GM12878 (cell line): Measurements from ENCODE around the gene TBXAS1. TPM values are rescaled to one million over a fixed set of nuclear protein-coding genes. Genes with fewer than 3 reads are reported as not detected.

Experiments
- ATAC-seq: fragments of 200-7000 bp; cut with Tn5 transposase; 3 replicates; pipeline ENCODE4 v1.9.1; 2020; ENCODE audit warnings: mild to moderate bottlenecking, moderate library complexity
- BruUV-seq: library from RNA; stranded (reverse); fragments of 400-500 nt; replicated peaks from 2 replicates; lab custom pipeline; 2021; lab: Mats Ljungman, UMichigan
- CTCF ChIA-PET: fragments of 300-600 bp; sonication (Branson Sonifier 250); formaldehyde crosslinking; extraction: SDS; loops from one replicate; lab custom pipeline; 2021; ENCODE audit warnings: inconsistent platforms; lab: Yijun Ruan, JAX
- POLR2A ChIA-PET: fragments of 350-600 bp; formaldehyde crosslinking; extraction: SDS; loops from one replicate; lab custom pipeline; 2021; ENCODE audit warnings: inconsistent platforms; lab: Charles Lee
- RAD21 ChIA-PET: fragments of 300-600 bp; sonication (Branson Sonifier 250); formaldehyde crosslinking; loops from one replicate; lab custom pipeline; 2023; ENCODE audit warnings: antibody characterized with exemption; ENCODE audit not compliant: unreplicated experiment; lab: Charles Lee
- SMC1A ChIA-PET: fragments of 300-600 bp; sonication (Branson Sonifier 250); formaldehyde crosslinking; loops from one replicate; lab custom pipeline; 2023; ENCODE audit not compliant: unreplicated experiment, uncharacterized antibody; lab: Charles Lee
- DNase-seq: peaks from one replicate; pipeline ENCODE4 v3.0.0-alpha.2; 2011; ENCODE audit warnings: low read depth, low spot score
- FAIRE-seq: peaks from 3 replicates; lab custom pipeline; 2011; peaks lifted over from hg19 to GRCh38; lab: Jason Lieb, UNC
- H2AFZ ChIP-seq: 2 replicates; pipeline ENCODE4 v1.6.0; 2011; ENCODE audit warnings: low read depth, low read length, control low read depth; ENCODE audit not compliant: control insufficient read depth
- H3K27ac ChIP-seq: 2 replicates; pipeline ENCODE4 v1.5.1; 2011; ENCODE audit warnings: control low read depth; ENCODE audit not compliant: control insufficient read depth, insufficient read depth
- H3K27me3 ChIP-seq, 2 experiments: replicated peaks in 1 of 2; 2 replicates each; pipeline versions ENCODE4 v1.6.0 to v1.6.1; 2011; ENCODE audit warnings: low read length in 1 of 2; ENCODE audit not compliant: control insufficient read depth in 2 of 2, insufficient read depth in 2 of 2
- H3K36me3 ChIP-seq, 2 experiments: 2 replicates each; pipeline ENCODE4 v1.5.1; 2011; ENCODE audit warnings: low read length in 1 of 2; ENCODE audit not compliant: control insufficient read depth in 2 of 2, insufficient read depth in 2 of 2
- H3K4me1 ChIP-seq: 2 replicates; pipeline ENCODE4 v1.6.1; 2011; ENCODE audit warnings: mild to moderate bottlenecking, low read length, moderate library complexity, mixed read lengths; ENCODE audit not compliant: control insufficient read depth, insufficient read depth
- H3K4me2 ChIP-seq: 2 replicates; pipeline ENCODE4 v1.6.0; 2011; ENCODE audit warnings: control low read depth; ENCODE audit not compliant: control insufficient read depth, insufficient read depth
- H3K4me3 ChIP-seq: fragments of 200-600 bp; sonication (generic); 2 replicates; pipeline ENCODE4 v1.5.1; 2016
- H3K79me2 ChIP-seq: 2 replicates; pipeline ENCODE4 v1.6.0; 2011; ENCODE audit warnings: low read length; ENCODE audit not compliant: control insufficient read depth, insufficient read depth
- H3K9ac ChIP-seq: 2 replicates; pipeline ENCODE4 v1.8.0; 2011; ENCODE audit warnings: low read length, control low read depth, mixed read lengths; ENCODE audit not compliant: control insufficient read depth, insufficient read depth
- H3K9me3 ChIP-seq: replicated peaks from 3 replicates; pipeline ENCODE4 v1.5.1; 2011; ENCODE audit warnings: mild to moderate bottlenecking, low read length; ENCODE audit not compliant: control insufficient read depth, insufficient read depth
- H4K20me1 ChIP-seq: 2 replicates; pipeline ENCODE4 v1.6.0; 2011; ENCODE audit not compliant: control insufficient read depth, insufficient read depth
- CTCF ChIP-seq, 3 experiments: IDR thresholded peaks in 2 of 3; conservative IDR thresholded peaks in 1 of 3; 2 replicates each; pipeline ENCODE4 v1.5.1; 2011; ENCODE audit warnings: low read depth in 3 of 3, low read length in 3 of 3, mild to moderate bottlenecking in 3 of 3, control low read depth in 2 of 3, moderate library complexity in 2 of 3, inconsistent platforms in 1 of 3, mixed read lengths in 1 of 3; ENCODE audit not compliant: control insufficient read depth in 2 of 3, insufficient read depth in 1 of 3; ENCODE audit errors: extremely low read depth in 1 of 3
- EGR1 ChIP-seq, 2 experiments: IDR thresholded peaks; 1 replicate in 1 of 2; 2 replicates in 1 of 2; pipeline ENCODE4 v1.6.1; 2011 to 2012; ENCODE audit warnings: low read depth in 2 of 2, low read length in 2 of 2, borderline replicate concordance in 1 of 2, mild to moderate bottlenecking in 1 of 2, moderate library complexity in 1 of 2
- IKZF1 ChIP-seq: fragments of 450-650 bp; conservative IDR thresholded peaks from 2 replicates; pipeline ENCODE4 v1.6.1; 2017; ENCODE audit warnings: antibody characterized with exemption, mild to moderate bottlenecking
- KAT2A ChIP-seq: conservative IDR thresholded peaks from 2 replicates; pipeline ENCODE4 v1.6.1; 2011; ENCODE audit warnings: low read depth, low read length; ENCODE audit not compliant: control insufficient read depth
- KLF5 ChIP-seq: fragments of 450-650 bp; IDR thresholded peaks from 2 replicates; pipeline ENCODE4 v1.6.1; 2014; ENCODE audit warnings: mild to moderate bottlenecking; ENCODE audit not compliant: partially characterized antibody
- LARP7 ChIP-seq: fragments of 450-650 bp; IDR thresholded peaks from 2 replicates; pipeline ENCODE4 v1.6.1; 2017; ENCODE audit warnings: mild to moderate bottlenecking
- MEF2B ChIP-seq: fragments of 450-650 bp; IDR thresholded peaks from 2 replicates; pipeline ENCODE4 v1.6.1; 2018; ENCODE audit warnings: mild to moderate bottlenecking, moderate library complexity; ENCODE audit not compliant: partially characterized antibody, poor library complexity, severe bottlenecking
- MTA3 ChIP-seq: IDR thresholded peaks from 2 replicates; pipeline ENCODE4 v1.6.1; 2012; ENCODE audit warnings: low read length, inconsistent platforms, borderline replicate concordance
- NFYA ChIP-seq: IDR thresholded peaks from 2 replicates; pipeline ENCODE4 v1.6.1; 2011; ENCODE audit warnings: low read depth, mild to moderate bottlenecking, low read length, improper control_type of control experiment, borderline replicate concordance
- RAD51 ChIP-seq: fragments of 450-650 bp; IDR thresholded peaks from 2 replicates; pipeline ENCODE4 v1.6.1; 2016; ENCODE audit warnings: moderate library complexity, mild to moderate bottlenecking, inconsistent platforms
- USF2 ChIP-seq: IDR thresholded peaks from 2 replicates; pipeline ENCODE4 v1.6.1; 2011; ENCODE audit warnings: low read depth, low read length, improper control_type of control experiment, borderline replicate concordance
- WGBS: methylation state at CpG from one replicate; pipeline ENCODE4 v1.1.6; 2016; ENCODE audit warnings: low lambda C conversion rate; ENCODE audit not compliant: insufficient replicate concordance, insufficient coverage; ENCODE audit errors: missing lambda C conversion rate; 5-methylcytosine and 5-hydroxymethylcytosine counted together
- in situ Hi-C: fragments of 300-500 bp; cut with MboI; formaldehyde crosslinking; loops from 9 replicates; pipeline ENCODE4 v1.14.3; 2018; ENCODE audit warnings: mixed read lengths
- intact Hi-C: fragments of 100-400 bp; cut with micrococcal nuclease; formaldehyde crosslinking; loops from one replicate; pipeline ENCODE4 v1.14.2; 2022; ENCODE audit not compliant: unreplicated experiment
- polyA plus RNA-seq, 11 experiments: library from polyadenylated mRNA; depleted of rRNA in 4 of 11; unstranded in 6 of 11; stranded (reverse) in 5 of 11; fragments of >200 nt; fragmentation: Nextera tagmentation in 4 of 11; fragmentation: Illumina TruSeq in 1 of 11; extraction: Ambion mirVana in 4 of 11; extraction: Trizol in 1 of 11; gene quantifications; 1 replicate in 1 of 11; 2 replicates in 10 of 11; pipeline versions ENCODE4 v1.2.1 to v1.2.3, GENCODE V29; 2011 to 2016; ENCODE audit warnings: inconsistent platforms in 2 of 11, missing spikeins in 2 of 11, low read depth in 1 of 11
- total RNA-seq, 4 experiments: library from RNA; depleted of rRNA in 3 of 4; stranded (reverse); fragments of >200 nt in 3 of 4; fragmentation: Illumina TruSeq in 1 of 4; extraction: Trizol in 1 of 4; gene quantifications; 2 replicates each; pipeline versions ENCODE4 v1.2.1 to v1.2.3, GENCODE V29; 2013 to 2021
- TF ChIP-seq, protein P1 (sequence below): fragments of 450-650 bp; IDR thresholded peaks from 2 replicates; pipeline ENCODE4 v1.6.1; 2017; ENCODE audit warnings: mild to moderate bottlenecking, moderate library complexity
- TF ChIP-seq, protein P2 (sequence below): IDR thresholded peaks from 2 replicates; pipeline ENCODE4 v1.6.1; 2012; ENCODE audit warnings: low read depth, low read length, improper control_type of control experiment
- TF ChIP-seq, protein P3 (sequence below): fragments of 450-650 bp; IDR thresholded peaks from 2 replicates; pipeline ENCODE4 v1.6.1; 2017; ENCODE audit warnings: low read depth, mild to moderate bottlenecking, moderate library complexity

The TBXAS1 gene
- total and polyA plus RNA-seq, 10 of the 15 experiments (the other 5 are each of a cell fraction or from before 2014, with no cell fraction given), result 1.5 to 32.7 (median 16.3) TPM

DNA sequence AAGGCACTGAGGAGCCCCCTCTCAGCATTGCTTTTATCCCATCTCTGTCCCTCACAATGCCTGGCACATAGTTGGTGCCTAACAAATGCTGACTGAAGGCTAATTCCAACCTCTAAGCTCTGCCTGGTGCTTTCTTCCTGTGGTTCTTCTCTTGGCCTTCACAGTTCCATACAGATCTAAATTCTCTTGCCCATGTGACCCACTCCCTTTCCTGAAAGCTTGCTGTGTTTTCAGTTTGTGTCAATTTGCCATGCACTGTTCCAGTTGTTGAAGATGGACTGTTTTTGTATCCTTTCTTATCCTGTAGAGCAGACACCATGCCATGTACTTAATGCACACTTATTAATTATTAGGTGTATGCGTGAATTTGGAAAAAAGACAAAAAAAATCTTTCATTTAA lies 9.2 kb downstream of the TBXAS1 start:
- Histone ChIP-seq H3K9ac (no peak overlapping the region), H3K4me3 (no peak overlapping the region), H3K4me2 (no peak overlapping the region), H3K27me3 (no peaks in the 10 kb centered on the region), H3K9me3 (no peaks in the 10 kb centered on the region; the same call in 1 of the 3 replicates), H4K20me1 (no peaks in the 10 kb centered on the region), H3K27ac (no peak overlapping the region), H3K79me2 (no peaks in the 10 kb centered on the region; the same call in 1 of the 2 replicates), H3K36me3 (no peaks in the 10 kb centered on the region), H3K4me1 (peaks cover 9% of the 10 kb centered on the region), H2AFZ (no peak overlapping the region)
- 100% methylated on average over 1 of the region's 1 CpG for WGBS
- ChIA-PET CTCF (interaction anchor here (0.8 kb wide), 1 partner anchor 10 kb away, joined by 3 read pairs; no protein-coding TSS in a partner anchor), SMC1A (interaction anchor here (1.6 kb wide), 1 partner anchor 14 kb away, joined by 3 read pairs; no protein-coding TSS in a partner anchor), RAD21 (no interaction called here), POLR2A (no interaction called here)
- intact Hi-C loops, result no loop called here
- DNase-seq (no peak), FAIRE-seq (no peak), ATAC-seq (no peak)
- in situ Hi-C loops, result no loop called here
- no TSS peak for BruUV-seq
- TF ChIP-seq, protein P1, sequence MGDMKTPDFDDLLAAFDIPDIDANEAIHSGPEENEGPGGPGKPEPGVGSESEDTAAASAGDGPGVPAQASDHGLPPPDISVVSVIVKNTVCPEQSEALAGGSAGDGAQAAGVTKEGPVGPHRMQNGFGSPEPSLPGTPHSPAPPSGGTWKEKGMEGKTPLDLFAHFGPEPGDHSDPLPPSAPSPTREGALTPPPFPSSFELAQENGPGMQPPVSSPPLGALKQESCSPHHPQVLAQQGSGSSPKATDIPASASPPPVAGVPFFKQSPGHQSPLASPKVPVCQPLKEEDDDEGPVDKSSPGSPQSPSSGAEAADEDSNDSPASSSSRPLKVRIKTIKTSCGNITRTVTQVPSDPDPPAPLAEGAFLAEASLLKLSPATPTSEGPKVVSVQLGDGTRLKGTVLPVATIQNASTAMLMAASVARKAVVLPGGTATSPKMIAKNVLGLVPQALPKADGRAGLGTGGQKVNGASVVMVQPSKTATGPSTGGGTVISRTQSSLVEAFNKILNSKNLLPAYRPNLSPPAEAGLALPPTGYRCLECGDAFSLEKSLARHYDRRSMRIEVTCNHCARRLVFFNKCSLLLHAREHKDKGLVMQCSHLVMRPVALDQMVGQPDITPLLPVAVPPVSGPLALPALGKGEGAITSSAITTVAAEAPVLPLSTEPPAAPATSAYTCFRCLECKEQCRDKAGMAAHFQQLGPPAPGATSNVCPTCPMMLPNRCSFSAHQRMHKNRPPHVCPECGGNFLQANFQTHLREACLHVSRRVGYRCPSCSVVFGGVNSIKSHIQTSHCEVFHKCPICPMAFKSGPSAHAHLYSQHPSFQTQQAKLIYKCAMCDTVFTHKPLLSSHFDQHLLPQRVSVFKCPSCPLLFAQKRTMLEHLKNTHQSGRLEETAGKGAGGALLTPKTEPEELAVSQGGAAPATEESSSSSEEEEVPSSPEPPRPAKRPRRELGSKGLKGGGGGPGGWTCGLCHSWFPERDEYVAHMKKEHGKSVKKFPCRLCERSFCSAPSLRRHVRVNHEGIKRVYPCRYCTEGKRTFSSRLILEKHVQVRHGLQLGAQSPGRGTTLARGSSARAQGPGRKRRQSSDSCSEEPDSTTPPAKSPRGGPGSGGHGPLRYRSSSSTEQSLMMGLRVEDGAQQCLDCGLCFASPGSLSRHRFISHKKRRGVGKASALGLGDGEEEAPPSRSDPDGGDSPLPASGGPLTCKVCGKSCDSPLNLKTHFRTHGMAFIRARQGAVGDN, result no peak
- TF ChIP-seq MTA3 (no peak), CTCF (IDR thresholded peaks at IDR 0.05 in 2 of 3, conservative IDR thresholded peaks at IDR 0.05 in 1 of 3; ENCODE audit: control insufficient read depth in 2 of 3, extremely low read depth in 1 of 3, insufficient read depth in 1 of 3, low read depth in 3 of 3, low read length in 3 of 3) (no peak), NFYA (no peak), RAD51 (no peak), MEF2B (no peak), EGR1 (IDR thresholded peaks at IDR 0.05; ENCODE audit: borderline replicate concordance in 1 of 2, low read depth in 2 of 2, low read length in 2 of 2) (no peak), LARP7 (no peak), KAT2A (no peak), KLF5 (no peak), USF2 (no peak), IKZF1 (no peak)
- TF ChIP-seq, protein P2, sequence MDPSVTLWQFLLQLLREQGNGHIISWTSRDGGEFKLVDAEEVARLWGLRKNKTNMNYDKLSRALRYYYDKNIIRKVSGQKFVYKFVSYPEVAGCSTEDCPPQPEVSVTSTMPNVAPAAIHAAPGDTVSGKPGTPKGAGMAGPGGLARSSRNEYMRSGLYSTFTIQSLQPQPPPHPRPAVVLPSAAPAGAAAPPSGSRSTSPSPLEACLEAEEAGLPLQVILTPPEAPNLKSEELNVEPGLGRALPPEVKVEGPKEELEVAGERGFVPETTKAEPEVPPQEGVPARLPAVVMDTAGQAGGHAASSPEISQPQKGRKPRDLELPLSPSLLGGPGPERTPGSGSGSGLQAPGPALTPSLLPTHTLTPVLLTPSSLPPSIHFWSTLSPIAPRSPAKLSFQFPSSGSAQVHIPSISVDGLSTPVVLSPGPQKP, result no peak
- TF ChIP-seq, protein P3, sequence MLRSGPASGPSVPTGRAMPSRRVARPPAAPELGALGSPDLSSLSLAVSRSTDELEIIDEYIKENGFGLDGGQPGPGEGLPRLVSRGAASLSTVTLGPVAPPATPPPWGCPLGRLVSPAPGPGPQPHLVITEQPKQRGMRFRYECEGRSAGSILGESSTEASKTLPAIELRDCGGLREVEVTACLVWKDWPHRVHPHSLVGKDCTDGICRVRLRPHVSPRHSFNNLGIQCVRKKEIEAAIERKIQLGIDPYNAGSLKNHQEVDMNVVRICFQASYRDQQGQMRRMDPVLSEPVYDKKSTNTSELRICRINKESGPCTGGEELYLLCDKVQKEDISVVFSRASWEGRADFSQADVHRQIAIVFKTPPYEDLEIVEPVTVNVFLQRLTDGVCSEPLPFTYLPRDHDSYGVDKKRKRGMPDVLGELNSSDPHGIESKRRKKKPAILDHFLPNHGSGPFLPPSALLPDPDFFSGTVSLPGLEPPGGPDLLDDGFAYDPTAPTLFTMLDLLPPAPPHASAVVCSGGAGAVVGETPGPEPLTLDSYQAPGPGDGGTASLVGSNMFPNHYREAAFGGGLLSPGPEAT, result no peak
